IgD-negative memory B cell (primary cell): ENCODE measurements around the gene IGSF22. TPM values are rescaled to one million over a fixed set of nuclear protein-coding genes. Genes with fewer than 3 reads are reported as not detected.
"Not testable (repeated sequence)": the region's sequence is repeated elsewhere in the genome, so short reads cannot be mapped to it uniquely, and the experiment has no call there.

ENCODE experiments used
- H3K27ac Mint-ChIP-seq, 3 donors: one replicate each; pipeline ENCODE4 v1.8.0; 2020 to 2022; ENCODE audit warnings: mild to moderate bottlenecking in 3 of 3, mixed read lengths in 3 of 3, moderate library complexity in 1 of 3
- H3K27me3 Mint-ChIP-seq: one replicate; pipeline ENCODE4 v1.8.0; 2021; ENCODE audit warnings: mixed read lengths
- H3K36me3 Mint-ChIP-seq: one replicate; pipeline ENCODE4 v1.8.0; 2020; ENCODE audit warnings: mild to moderate bottlenecking, mixed read lengths
- H3K4me1 Mint-ChIP-seq, 3 donors: one replicate each; pipeline ENCODE4 v1.8.0; 2020 to 2022; ENCODE audit warnings: mixed read lengths in 3 of 3, mild to moderate bottlenecking in 1 of 3
- H3K4me3 Mint-ChIP-seq, 4 donors: one replicate each; pipeline ENCODE4 v1.8.0; 2020 to 2022; ENCODE audit warnings: mild to moderate bottlenecking in 4 of 4, mixed read lengths in 4 of 4, moderate library complexity in 3 of 4
- H3K9me3 Mint-ChIP-seq, 3 donors: one replicate each; pipeline ENCODE4 v1.8.0; 2020 to 2021; ENCODE audit warnings: mixed read lengths in 3 of 3, mild to moderate bottlenecking in 1 of 3
- polyA plus RNA-seq: library from polyadenylated mRNA; unstranded; fragments of 300-500 nt; fragmentation: Illumina TruSeq; gene quantifications from one replicate; pipeline ENCODE4 v1.2.3, GENCODE V29; 2021

Gene IGSF22
- polyA plus RNA-seq, 1 donor from 2014 or later, result 4.0 TPM

- H3K36me3 Mint-ChIP-seq, result peaks cover 2% of the 10 kb centered on the region
- no peaks in the 10 kb centered on the region for H3K9me3 Mint-ChIP-seq
- H3K27me3 Mint-ChIP-seq, result peaks cover 8% of the 10 kb centered on the region
- H3K4me1 Mint-ChIP-seq, result peaks cover 0 to 16% (median 14%) of the 10 kb centered on the region in 3 donors
- H3K4me3 Mint-ChIP-seq, result peak overlapping the region in 2 of 4 donors; percentile 1 to 81
- no peak overlapping the region for H3K27ac Mint-ChIP-seq
These were observed 28.4 kb downstream of the IGSF22 start for GRCh38 chr11:18697576-18697975.

DNA sequence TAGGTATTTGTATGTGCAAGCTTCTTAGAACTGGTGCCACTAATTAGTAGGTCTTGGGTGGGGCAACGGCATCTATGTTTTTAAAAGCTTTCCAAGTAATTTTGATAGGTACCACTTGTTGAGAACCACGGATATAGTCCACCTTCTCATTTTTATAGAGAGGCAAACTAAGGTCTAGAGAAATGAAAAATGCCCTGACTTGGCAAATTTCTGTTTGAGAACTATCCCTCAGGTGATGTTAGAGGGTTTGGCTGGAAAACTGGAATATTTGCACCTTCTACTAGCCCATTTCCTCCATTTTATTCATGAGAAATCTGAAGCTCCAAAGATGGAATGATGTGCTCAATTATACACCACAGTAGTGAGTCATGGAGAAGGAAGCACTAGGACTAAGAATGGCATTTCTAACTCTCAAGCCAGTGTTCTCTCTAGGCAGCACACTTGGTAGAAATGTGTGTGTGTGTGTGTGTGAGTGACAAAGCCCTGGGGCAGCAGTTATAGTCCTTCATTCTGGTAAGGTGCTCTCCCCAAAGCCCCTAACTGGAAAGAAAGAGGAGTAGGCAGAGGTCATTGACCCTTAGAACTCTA, 29.3 kb downstream of the IGSF22 start:
- peaks cover 0 to 16% (median 14%) of the 10 kb centered on the region in 3 donors for H3K4me1 Mint-ChIP-seq
- H3K9me3 Mint-ChIP-seq, result no peaks in the 10 kb centered on the region
- H3K27me3 Mint-ChIP-seq, result peaks cover 8% of the 10 kb centered on the region
- peaks cover 2% of the 10 kb centered on the region for H3K36me3 Mint-ChIP-seq
- peak overlapping the region in 1 of 3 donors; percentile 73 for H3K27ac Mint-ChIP-seq
- H3K4me3 Mint-ChIP-seq, result peak overlapping the region in 2 of 4 donors; percentile 1 to 2

GRCh38 chr11:18692941-18693760, 32.8 kb downstream of the IGSF22 start:
- H3K4me1 Mint-ChIP-seq, result peaks cover 0 to 8% (median 6%) of the 10 kb centered on the region in 3 donors
- no peaks in the 10 kb centered on the region for H3K9me3 Mint-ChIP-seq
- no peak overlapping the region for H3K27ac Mint-ChIP-seq
- peak overlapping the region in 1 of 4 donors; percentile 0 for H3K4me3 Mint-ChIP-seq
- peaks cover 4% of the 10 kb centered on the region for H3K27me3 Mint-ChIP-seq
- H3K36me3 Mint-ChIP-seq, result peaks cover 2% of the 10 kb centered on the region

DNA sequence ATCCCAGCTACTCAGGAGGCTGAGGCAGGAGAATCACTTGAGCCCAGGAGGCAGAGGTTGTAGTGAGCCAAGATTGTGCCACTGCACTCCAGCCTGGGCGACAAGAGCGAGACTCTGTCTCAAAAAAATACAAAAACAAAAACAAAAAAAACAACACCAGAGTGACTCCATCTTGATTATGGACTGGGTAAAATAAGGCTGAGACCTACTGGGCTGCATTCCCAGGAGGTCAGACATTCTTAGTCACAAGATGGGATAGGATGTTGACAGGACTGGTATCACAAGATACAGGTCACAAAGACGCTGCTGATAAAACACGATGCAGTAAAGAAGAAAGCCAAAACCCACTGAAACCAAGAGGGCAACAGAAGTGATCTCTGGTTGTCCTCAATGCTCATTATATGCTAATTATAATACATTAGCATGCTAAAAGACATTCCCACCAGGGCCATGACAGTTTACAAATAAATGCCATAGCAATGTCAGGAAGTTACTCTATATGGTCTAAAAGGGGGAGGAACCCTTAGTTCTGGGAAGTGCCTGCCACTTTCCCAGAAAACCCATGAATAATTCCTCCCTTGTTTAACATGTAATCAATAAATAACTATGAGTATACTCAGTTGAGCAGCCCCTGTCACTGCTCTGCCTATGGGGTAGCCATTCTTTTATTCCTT, 34.4 kb downstream of the IGSF22 start:
- not testable (repeated sequence) for H3K4me3 Mint-ChIP-seq, H3K27ac Mint-ChIP-seq, H3K27me3 Mint-ChIP-seq, H3K4me1 Mint-ChIP-seq, H3K36me3 Mint-ChIP-seq, H3K9me3 Mint-ChIP-seq

DNA sequence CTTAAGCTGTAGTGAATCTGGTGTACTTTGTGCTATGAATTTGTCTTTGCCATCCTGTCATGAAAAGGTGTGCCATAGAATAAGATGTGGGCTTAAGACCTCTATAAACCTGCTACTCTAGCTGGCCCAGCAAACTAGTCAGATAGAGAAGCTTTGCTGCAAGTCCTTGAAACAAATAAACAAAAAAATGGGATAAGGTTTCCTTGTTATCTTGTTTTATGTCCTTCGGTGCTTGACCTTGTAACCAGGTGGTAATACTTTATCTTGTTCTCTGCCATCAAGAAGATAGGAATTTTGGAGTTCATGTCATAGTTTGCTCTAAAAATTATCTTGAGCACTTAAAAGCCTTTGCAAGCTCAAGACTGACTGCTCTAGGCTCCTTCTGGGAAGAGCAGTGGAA, 41.7 kb downstream of the IGSF22 start:
- Mint-ChIP-seq H3K27me3 (peaks cover 3% of the 10 kb centered on the region), H3K27ac (no peak overlapping the region), H3K9me3 (no peaks in the 10 kb centered on the region), H3K4me1 (no peaks in the 10 kb centered on the region), H3K4me3 (no peak overlapping the region), H3K36me3 (no peaks in the 10 kb centered on the region)

GRCh38 chr11:18682466-18682865, 43.5 kb downstream of the IGSF22 start:
- no peak overlapping the region for H3K27ac Mint-ChIP-seq
- peak overlapping the region in 1 of 4 donors; percentile 13 for H3K4me3 Mint-ChIP-seq
- H3K4me1 Mint-ChIP-seq, result no peaks in the 10 kb centered on the region

GRCh38 chr11:18681949-18682348, 44.0 kb downstream of the IGSF22 start:
- H3K27me3 Mint-ChIP-seq, H3K4me3 Mint-ChIP-seq, H3K4me1 Mint-ChIP-seq, H3K36me3 Mint-ChIP-seq, H3K27ac Mint-ChIP-seq, H3K9me3 Mint-ChIP-seq: not testable (repeated sequence)

More at GRCh38 chr11:18682466-18682865, 43.5 kb downstream of the IGSF22 start:
- Mint-ChIP-seq H3K36me3 (no peaks in the 10 kb centered on the region), H3K27me3 (peaks cover 3% of the 10 kb centered on the region), H3K9me3 (no peaks in the 10 kb centered on the region)

- H3K27me3 Mint-ChIP-seq, result no peaks in the 10 kb centered on the region
- H3K9me3 Mint-ChIP-seq, result no peaks in the 10 kb centered on the region
- H3K36me3 Mint-ChIP-seq, result no peaks in the 10 kb centered on the region
- no peak overlapping the region for H3K4me3 Mint-ChIP-seq
- no peaks in the 10 kb centered on the region for H3K4me1 Mint-ChIP-seq
- no peak overlapping the region for H3K27ac Mint-ChIP-seq
These were observed 48.4 kb downstream of the IGSF22 start for GRCh38 chr11:18677560-18677959.

GRCh38 chr11:18676803-18677202, 49.2 kb downstream of the IGSF22 start:
- H3K27me3 Mint-ChIP-seq, result no peaks in the 10 kb centered on the region
- H3K4me1 Mint-ChIP-seq, result no peaks in the 10 kb centered on the region
- no peaks in the 10 kb centered on the region for H3K9me3 Mint-ChIP-seq
- no peak overlapping the region for H3K4me3 Mint-ChIP-seq
- no peak overlapping the region for H3K27ac Mint-ChIP-seq
- no peaks in the 10 kb centered on the region for H3K36me3 Mint-ChIP-seq

- not testable (repeated sequence) for H3K4me1 Mint-ChIP-seq, H3K36me3 Mint-ChIP-seq, H3K4me3 Mint-ChIP-seq, H3K27me3 Mint-ChIP-seq, H3K9me3 Mint-ChIP-seq
- peak overlapping the region in 1 of 3 donors; percentile 22 for H3K27ac Mint-ChIP-seq
These were observed 53.8 kb downstream of the IGSF22 start for GRCh38 chr11:18672209-18672608.

- Mint-ChIP-seq H3K27me3 (peaks cover 6% of the 10 kb centered on the region), H3K4me1 (no peaks in the 10 kb centered on the region), H3K9me3 (no peaks in the 10 kb centered on the region), H3K27ac (no peak overlapping the region), H3K36me3 (peaks cover 4% of the 10 kb centered on the region), H3K4me3 (no peak overlapping the region)
These were observed 54.7 kb downstream of the IGSF22 start for GRCh38 chr11:18671246-18671645.

GRCh38 chr11:18669711-18670110, 56.3 kb downstream of the IGSF22 start:
- H3K36me3 Mint-ChIP-seq, result peaks cover 4% of the 10 kb centered on the region
- H3K27ac Mint-ChIP-seq, result no peak overlapping the region
- no peaks in the 10 kb centered on the region for H3K4me1 Mint-ChIP-seq
- H3K27me3 Mint-ChIP-seq, result peaks cover 6% of the 10 kb centered on the region
- H3K4me3 Mint-ChIP-seq, result no peak overlapping the region
- no peaks in the 10 kb centered on the region for H3K9me3 Mint-ChIP-seq

GRCh38 chr11:18669219-18669596, 56.8 kb downstream of the IGSF22 start:
- Mint-ChIP-seq H3K27ac (no peak overlapping the region), H3K4me1 (no peaks in the 10 kb centered on the region), H3K27me3 (peaks cover 6% of the 10 kb centered on the region), H3K4me3 (peak overlapping the region in 1 of 4 donors; percentile 1), H3K36me3 (peaks cover 4% of the 10 kb centered on the region), H3K9me3 (no peaks in the 10 kb centered on the region)

DNA sequence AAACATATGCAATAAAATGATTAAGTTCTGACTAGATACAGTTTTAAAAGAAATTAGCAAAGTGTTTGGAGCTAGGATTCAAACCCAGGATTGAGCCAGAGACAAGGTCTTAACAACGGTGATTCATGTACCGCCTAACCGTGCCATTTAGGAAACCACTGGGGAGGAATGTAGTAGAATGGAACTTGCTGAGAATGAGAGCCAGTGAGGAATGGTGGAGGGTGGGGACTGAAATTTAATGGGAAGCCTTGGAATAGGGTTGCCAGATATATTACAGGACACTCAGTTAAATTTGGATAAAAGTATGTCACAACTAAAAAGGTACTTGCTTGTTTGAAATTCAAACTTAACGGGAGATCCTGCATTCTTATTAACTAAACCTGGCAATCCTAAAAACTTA, 57.9 kb downstream of the IGSF22 start:
- peaks cover 5% of the 10 kb centered on the region for H3K36me3 Mint-ChIP-seq
- H3K27me3 Mint-ChIP-seq, result peaks cover 6% of the 10 kb centered on the region
- H3K9me3 Mint-ChIP-seq, result no peaks in the 10 kb centered on the region
- no peak overlapping the region for H3K27ac Mint-ChIP-seq
- no peak overlapping the region for H3K4me3 Mint-ChIP-seq
- H3K4me1 Mint-ChIP-seq, result no peaks in the 10 kb centered on the region

- H3K4me3 Mint-ChIP-seq, result peak overlapping the region in 2 of 4 donors; percentile 16 to 20
- not testable (repeated sequence) for H3K4me1 Mint-ChIP-seq, H3K27me3 Mint-ChIP-seq, H3K27ac Mint-ChIP-seq, H3K9me3 Mint-ChIP-seq, H3K36me3 Mint-ChIP-seq
These were observed 60.6 kb downstream of the IGSF22 start for GRCh38 chr11:18665353-18665872.
